Esophagus squamous epithelium (tissue), 5 donors: ENCODE data around the gene DNAJA2. TPM values are rescaled to one million over a fixed set of nuclear protein-coding genes. Genes with fewer than 3 reads are reported as not detected.

Experiments used
- DNase-seq: peaks from one replicate; lab custom pipeline; 2025; lab: John Stamatoyannopoulos, UW
- H3K27ac ChIP-seq, 4 donors: fragments of 200-600 bp; sonication (generic); one replicate each; pipeline ENCODE4 v1.5.1; 2016 to 2019; ENCODE audit warnings: mild to moderate bottlenecking in 1 of 4
- H3K27me3 ChIP-seq, 4 donors: fragments of 200-600 bp; sonication (generic); 1 replicate in 3 of 4; 2 replicates in 1 of 4; pipeline versions ENCODE4 v1.5.1 to v1.6.0; 2017 to 2021; ENCODE audit warnings: antibody characterized with exemption in 1 of 4
- H3K36me3 ChIP-seq, 3 donors: fragments of 200-600 bp; sonication (generic); one replicate each; pipeline ENCODE4 v1.5.1; 2016 to 2019
- H3K4me1 ChIP-seq, 3 donors: fragments of 200-600 bp; sonication (generic); one replicate each; pipeline ENCODE4 v1.5.1; 2017 to 2019
- H3K4me3 ChIP-seq, 4 donors: fragments of 200-600 bp; sonication (generic); 1 replicate in 3 of 4; 2 replicates in 1 of 4; pipeline ENCODE4 v1.5.1; 2016 to 2019; ENCODE audit warnings: mild to moderate bottlenecking in 2 of 4, moderate library complexity in 1 of 4
- H3K9me3 ChIP-seq, 3 donors: fragments of 200-600 bp; sonication (generic); one replicate each; pipeline ENCODE4 v1.5.1; 2016 to 2019
- CTCF ChIP-seq, 6 experiments: fragments of 450-650 bp in 4 of 6; fragments of 200-600 bp in 2 of 6; sonication (generic) in 2 of 6; IDR thresholded peaks; one replicate each; pipeline ENCODE4 v1.5.1; 2016 to 2019; ENCODE audit warnings: antibody characterized with exemption in 6 of 6, mild to moderate bottlenecking in 4 of 6, moderate library complexity in 4 of 6
- POLR2A ChIP-seq, 4 donors: fragments of 450-650 bp; IDR thresholded peaks; one replicate each; pipeline ENCODE4 v1.6.1; 2017; ENCODE audit warnings: antibody characterized with exemption in 4 of 4, mild to moderate bottlenecking in 4 of 4, moderate library complexity in 3 of 4
- WGBS, 2 donors: methylation state at CpG; one replicate each; pipeline ENCODE4 v1.1.5; 2018; 5-methylcytosine and 5-hydroxymethylcytosine counted together
- intact Hi-C: fragments of 100-400 bp; cut with DNase I; formaldehyde crosslinking; loops from one replicate; pipeline ENCODE4 v1.15.0; 2022
- total RNA-seq, 4 donors: library from RNA; depleted of rRNA; stranded (reverse); fragments of >200 nt; gene quantifications; one replicate each; pipeline ENCODE4 v1.1.0, GENCODE V29; 2016
- donor health status: DM: yes; HTN: yes; CAD: no.

Gene DNAJA2
- total RNA-seq, 4 donors from 2014 or later: 39.0 to 69.7 (median 58.2) TPM

GRCh38 chr16:46991729-46992704, 18.5 kb upstream of the DNAJA2 start:
- Histone ChIP-seq H3K36me3 (no peaks in the 10 kb centered on the region), H3K4me1 (no peaks in the 10 kb centered on the region), H3K9me3 (no peaks in the 10 kb centered on the region), H3K27ac (no peak overlapping the region), H3K4me3 (no peak overlapping the region), H3K27me3 (no peaks in the 10 kb centered on the region)
- 91 to 93% methylated on average over 1 to 3 of the region's 16 CpGs for WGBS, 2 donors
- DNase-seq: no peak
- intact Hi-C loops: no loop called here
- TF ChIP-seq POLR2A (IDR thresholded peaks at IDR 0.05) (no peak), CTCF (IDR thresholded peaks at IDR 0.05) (no peak)

GRCh38 chr16:46986896-46987295, 13.4 kb upstream of the DNAJA2 start:
- TF ChIP-seq POLR2A (IDR thresholded peaks at IDR 0.05) (no peak), CTCF (IDR thresholded peaks at IDR 0.05) (no peak)
- Histone ChIP-seq H3K27ac (no peak overlapping the region), H3K9me3 (no peaks in the 10 kb centered on the region), H3K36me3 (no peaks in the 10 kb centered on the region), H3K4me1 (no peaks in the 10 kb centered on the region), H3K4me3 (no peak overlapping the region), H3K27me3 (no peaks in the 10 kb centered on the region)
- no peak for DNase-seq
- WGBS, 2 donors: 52 to 56% methylated on average over 3 of the region's 3 CpGs
- intact Hi-C loops: no loop called here

- TF ChIP-seq CTCF (IDR thresholded peaks at IDR 0.05) (no peak), POLR2A (IDR thresholded peaks at IDR 0.05) (no peak)
- Histone ChIP-seq H3K9me3 (no peaks in the 10 kb centered on the region), H3K4me1 (no peaks in the 10 kb centered on the region), H3K4me3 (no peak overlapping the region), H3K27ac (no peak overlapping the region), H3K27me3 (no peaks in the 10 kb centered on the region), H3K36me3 (no peaks in the 10 kb centered on the region)
- no peak for DNase-seq
- WGBS, 2 donors: 85 to 86% methylated on average over 3 of the region's 3 CpGs
- intact Hi-C loops: no loop called here
Measured at GRCh38 chr16:46986438-46986837, 13.0 kb upstream of the DNAJA2 start.

GRCh38 chr16:46982335-46982734, 8.9 kb upstream of the DNAJA2 start:
- Histone ChIP-seq H3K36me3 (no peaks in the 10 kb centered on the region), H3K27me3 (no peaks in the 10 kb centered on the region), H3K27ac (no peak overlapping the region), H3K4me3 (no peak overlapping the region), H3K9me3 (no peaks in the 10 kb centered on the region), H3K4me1 (no peaks in the 10 kb centered on the region)
- no peak for DNase-seq
- intact Hi-C loops: no loop called here
- no peak for TF ChIP-seq POLR2A (IDR thresholded peaks at IDR 0.05)
- no peak for TF ChIP-seq CTCF (IDR thresholded peaks at IDR 0.05)
- 88 to 94% methylated on average over 4 of the region's 4 CpGs for WGBS, 2 donors

- no peak for DNase-seq
- no peaks in the 10 kb centered on the region for H3K4me1 ChIP-seq
- no peaks in the 10 kb centered on the region for H3K36me3 ChIP-seq
- H3K27ac ChIP-seq: no peak overlapping the region
- TF ChIP-seq CTCF (IDR thresholded peaks at IDR 0.05) (no peak), POLR2A (IDR thresholded peaks at IDR 0.05) (no peak)
- intact Hi-C loops: no loop called here
- no peaks in the 10 kb centered on the region for H3K9me3 ChIP-seq
- no peaks in the 10 kb centered on the region for H3K27me3 ChIP-seq
- WGBS, 2 donors: 71 to 74% methylated on average over 1 of the region's 1 CpG
- H3K4me3 ChIP-seq: no peak overlapping the region
Measured at GRCh38 chr16:46980926-46981325, 7.5 kb upstream of the DNAJA2 start.
